B cell (primary cell): ENCODE measurements around the gene CDK5RAP2.

Experiments
- CTCF ChIP-seq: fragments of 200-600 bp; IDR thresholded peaks from one replicate; pipeline ENCODE4 v1.8.0; 2022; ENCODE audit warnings: antibody characterized with exemption, mild to moderate bottlenecking
- EZH2 ChIP-seq: IDR thresholded peaks from 2 replicates; pipeline ENCODE4 v1.6.1; 2012; ENCODE audit warnings: borderline replicate concordance, low read depth, mild to moderate bottlenecking, moderate library complexity, low read length; ENCODE audit not compliant: insufficient read depth, poor library complexity, severe bottlenecking

- TF ChIP-seq CTCF (no peak), EZH2 (no peak)
Measured at GRCh38 chr9:120384925-120385272, 195.1 kb downstream of the CDK5RAP2 start.
